Nephron progenitor cell (in vitro differentiated cells): Measurements from ENCODE around the gene PPP1CC.

Source experiments
- DNase-seq: peaks from one replicate; pipeline ENCODE4 v3.0.0; 2021
- H3K27ac Mint-ChIP-seq: 2 replicates; pipeline ENCODE4 v1.8.0; 2021; ENCODE audit warnings: mild to moderate bottlenecking, moderate library complexity, mixed read lengths
- H3K27me3 Mint-ChIP-seq: 2 replicates; pipeline ENCODE4 v1.8.0; 2021; ENCODE audit warnings: mild to moderate bottlenecking, low read depth, mixed read lengths; ENCODE audit not compliant: poor library complexity
- H3K36me3 Mint-ChIP-seq: 2 replicates; pipeline ENCODE4 v1.8.0; 2021; ENCODE audit warnings: low read depth, mixed read lengths
- H3K4me1 Mint-ChIP-seq: 2 replicates; pipeline ENCODE4 v1.8.0; 2021; ENCODE audit warnings: mixed read lengths
- H3K4me3 Mint-ChIP-seq: 2 replicates; pipeline ENCODE4 v1.8.0; 2021; ENCODE audit warnings: mild to moderate bottlenecking, moderate library complexity, mixed read lengths
- H3K9me3 Mint-ChIP-seq: 2 replicates; pipeline ENCODE4 v1.8.0; 2021; ENCODE audit warnings: mild to moderate bottlenecking, moderate library complexity, mixed read lengths
- TF ChIP-seq, protein P1 (sequence below): fragments of 200-600 bp; sonication (generic); IDR thresholded peaks from 2 replicates; pipeline ENCODE4 v1.5.0; 2021; ENCODE audit warnings: antibody characterized with exemption

PPP1CC gene

DNA sequence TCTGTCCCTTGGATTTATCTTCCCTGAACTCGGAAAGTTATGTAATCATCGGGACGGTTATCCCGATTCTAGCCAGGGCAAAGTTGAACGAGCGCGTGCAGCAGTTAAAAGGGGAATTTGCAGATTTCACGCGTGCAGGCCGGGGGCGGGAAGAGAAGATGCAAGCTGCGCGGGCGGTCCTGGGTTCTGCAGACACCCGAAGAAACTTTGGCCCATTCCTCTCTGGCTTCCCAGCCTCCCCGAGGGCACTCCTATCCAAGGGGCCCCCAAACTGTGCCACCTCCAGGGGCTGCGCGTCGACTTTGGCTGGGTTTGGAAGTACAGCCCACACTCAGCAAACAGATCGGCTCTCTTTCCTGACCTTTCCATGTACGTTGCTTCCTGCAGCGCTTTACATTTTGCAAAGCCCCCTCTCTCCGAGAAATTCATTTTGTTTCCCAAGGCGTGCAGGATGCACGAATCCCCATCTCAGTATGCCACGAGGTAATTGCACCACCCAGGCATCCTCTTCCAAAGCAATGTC lies 941 bp upstream of the PPP1CC start:
- Mint-ChIP-seq H3K27ac (peak overlapping the region; percentile 97), H3K9me3 (no peaks in the 10 kb centered on the region), H3K4me1 (peaks cover 51% of the 10 kb centered on the region), H3K36me3 (no peaks in the 10 kb centered on the region), H3K4me3 (peak overlapping the region; percentile 99), H3K27me3 (peaks cover 6% of the 10 kb centered on the region)
- DNase-seq, result peak; percentile 32
- TF ChIP-seq, protein P1, sequence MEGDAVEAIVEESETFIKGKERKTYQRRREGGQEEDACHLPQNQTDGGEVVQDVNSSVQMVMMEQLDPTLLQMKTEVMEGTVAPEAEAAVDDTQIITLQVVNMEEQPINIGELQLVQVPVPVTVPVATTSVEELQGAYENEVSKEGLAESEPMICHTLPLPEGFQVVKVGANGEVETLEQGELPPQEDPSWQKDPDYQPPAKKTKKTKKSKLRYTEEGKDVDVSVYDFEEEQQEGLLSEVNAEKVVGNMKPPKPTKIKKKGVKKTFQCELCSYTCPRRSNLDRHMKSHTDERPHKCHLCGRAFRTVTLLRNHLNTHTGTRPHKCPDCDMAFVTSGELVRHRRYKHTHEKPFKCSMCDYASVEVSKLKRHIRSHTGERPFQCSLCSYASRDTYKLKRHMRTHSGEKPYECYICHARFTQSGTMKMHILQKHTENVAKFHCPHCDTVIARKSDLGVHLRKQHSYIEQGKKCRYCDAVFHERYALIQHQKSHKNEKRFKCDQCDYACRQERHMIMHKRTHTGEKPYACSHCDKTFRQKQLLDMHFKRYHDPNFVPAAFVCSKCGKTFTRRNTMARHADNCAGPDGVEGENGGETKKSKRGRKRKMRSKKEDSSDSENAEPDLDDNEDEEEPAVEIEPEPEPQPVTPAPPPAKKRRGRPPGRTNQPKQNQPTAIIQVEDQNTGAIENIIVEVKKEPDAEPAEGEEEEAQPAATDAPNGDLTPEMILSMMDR, result no peak

DNA sequence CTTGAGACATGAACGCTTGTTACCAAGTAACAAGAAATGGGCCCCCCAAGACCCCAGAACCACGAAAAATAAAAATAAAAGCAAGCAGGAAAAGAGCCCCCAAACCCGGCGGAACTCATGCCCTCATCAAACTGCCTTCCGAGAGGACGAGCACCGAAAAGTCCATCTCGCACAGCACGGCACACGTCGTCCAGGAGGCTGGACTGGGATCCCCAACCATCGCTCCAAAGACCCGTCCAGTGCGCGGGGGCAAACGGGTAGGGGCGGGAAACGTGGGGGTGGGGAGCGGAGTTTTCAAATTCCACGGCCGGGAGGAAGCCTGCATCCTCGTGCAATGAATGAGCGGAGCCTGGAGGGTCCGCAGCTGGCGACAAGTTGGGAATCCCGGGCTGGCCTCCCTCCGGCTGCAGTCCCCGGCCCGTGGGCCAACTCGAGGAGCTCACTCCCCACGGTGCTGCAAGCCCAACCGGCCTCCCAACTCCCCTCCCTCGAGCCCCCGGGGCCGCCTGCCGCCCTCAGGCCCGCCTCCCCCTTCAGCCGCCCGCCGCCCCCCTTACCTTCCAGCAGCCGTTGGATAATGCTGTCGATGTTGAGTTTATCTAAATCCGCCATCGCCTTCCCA lies 484 bp downstream of the PPP1CC start:
- H3K27ac Mint-ChIP-seq, result peak overlapping the region; percentile 84
- TF ChIP-seq, protein P1, result no peak
- no peaks in the 10 kb centered on the region for H3K9me3 Mint-ChIP-seq
- H3K4me3 Mint-ChIP-seq, result peak overlapping the region; percentile 99
- peaks cover 5% of the 10 kb centered on the region for H3K36me3 Mint-ChIP-seq
- H3K4me1 Mint-ChIP-seq, result peaks cover 62% of the 10 kb centered on the region
- H3K27me3 Mint-ChIP-seq, result peaks cover 6% of the 10 kb centered on the region
- no peak for DNase-seq

DNA sequence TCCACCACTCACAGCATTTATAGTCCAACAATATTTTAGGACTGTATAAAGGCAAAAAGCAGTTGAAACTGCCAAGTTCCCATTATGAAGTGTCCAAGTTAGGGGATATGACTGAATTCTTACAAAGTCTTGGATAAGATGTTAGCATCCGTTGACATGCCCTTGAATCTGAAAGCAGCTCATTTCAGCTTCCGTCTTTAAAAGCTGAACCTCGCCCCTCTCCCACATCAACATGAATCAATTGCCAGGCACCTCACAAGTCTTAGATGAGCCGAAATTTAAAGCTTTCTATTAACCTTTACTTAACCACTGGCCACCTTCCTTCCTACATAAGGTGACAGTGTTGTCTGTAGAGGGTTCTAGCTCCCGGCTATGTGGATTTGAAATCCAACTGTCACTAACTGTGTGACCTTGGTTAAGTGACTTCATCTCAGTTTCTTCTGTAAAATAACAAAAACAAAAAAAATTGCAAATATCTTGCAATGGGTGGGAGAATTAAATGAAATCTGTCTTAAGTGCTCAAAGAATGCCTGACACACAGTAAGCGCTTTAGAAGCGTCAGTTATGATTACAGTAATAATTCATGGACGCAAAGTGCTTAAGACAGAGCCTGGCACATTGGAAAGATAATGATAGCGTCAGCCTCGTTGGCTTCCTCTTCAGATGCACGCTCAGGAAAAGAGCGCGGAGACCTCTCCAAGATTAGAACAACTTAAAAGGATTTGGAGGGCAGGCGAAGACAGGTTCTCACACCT lies 1.2 kb downstream of the PPP1CC start:
- Mint-ChIP-seq H3K27me3 (peaks cover 6% of the 10 kb centered on the region), H3K36me3 (peaks cover 11% of the 10 kb centered on the region), H3K9me3 (no peaks in the 10 kb centered on the region), H3K4me1 (peaks cover 60% of the 10 kb centered on the region), H3K4me3 (peak overlapping the region; percentile 99), H3K27ac (peak overlapping the region; percentile 84)
- TF ChIP-seq, protein P1, result no peak
- DNase-seq, result no peak

DNA sequence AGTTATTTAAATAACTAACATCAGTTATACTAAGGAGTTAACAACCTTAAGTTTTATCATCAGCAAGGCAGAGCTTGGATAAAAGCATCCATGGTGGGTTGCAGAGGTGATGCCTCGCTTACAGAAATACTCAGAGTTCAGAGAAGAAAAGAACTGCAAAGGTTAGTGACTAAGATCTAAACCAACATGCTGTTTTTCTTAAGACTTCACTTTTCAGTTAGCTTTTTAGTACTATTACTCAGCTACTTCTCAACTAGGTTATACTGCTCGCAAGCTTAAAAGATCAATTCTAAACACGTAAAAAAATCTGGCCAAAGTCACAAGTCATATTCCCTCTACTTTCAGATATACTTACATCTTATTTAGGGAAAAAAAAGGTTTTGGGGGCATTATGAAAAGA lies 2.8 kb downstream of the PPP1CC start:
- no peak for DNase-seq
- H3K27ac Mint-ChIP-seq, result peak overlapping the region; percentile 64
- no peaks in the 10 kb centered on the region for H3K9me3 Mint-ChIP-seq
- H3K4me3 Mint-ChIP-seq, result peak overlapping the region; percentile 99
- peaks cover 27% of the 10 kb centered on the region for H3K36me3 Mint-ChIP-seq
- peaks cover 57% of the 10 kb centered on the region for H3K4me1 Mint-ChIP-seq
- peaks cover 6% of the 10 kb centered on the region for H3K27me3 Mint-ChIP-seq
- TF ChIP-seq, protein P1, result no peak

DNA sequence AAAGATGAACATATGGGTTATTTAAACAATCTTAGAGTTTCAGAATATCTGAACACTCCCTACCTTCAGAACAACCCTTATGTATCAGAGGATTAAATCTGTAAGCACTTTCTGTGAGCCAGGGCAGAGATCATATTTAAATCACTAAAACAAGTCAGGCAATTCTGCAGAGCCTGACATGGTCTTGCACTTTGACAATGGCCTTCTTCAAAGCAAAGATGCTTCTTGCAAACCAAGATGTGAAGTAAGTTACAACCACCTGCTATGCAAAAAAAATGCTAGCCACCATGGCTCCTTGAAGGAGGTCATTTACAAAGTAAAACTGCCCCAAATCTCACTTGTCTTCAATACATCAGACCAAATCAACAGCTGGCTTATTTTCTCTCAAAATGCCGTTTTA lies 3.2 kb downstream of the PPP1CC start:
- H3K4me3 Mint-ChIP-seq, result peak overlapping the region; percentile 99
- H3K36me3 Mint-ChIP-seq, result peaks cover 31% of the 10 kb centered on the region
- TF ChIP-seq, protein P1, result no peak
- peaks cover 57% of the 10 kb centered on the region for H3K4me1 Mint-ChIP-seq
- no peak for DNase-seq
- no peak overlapping the region for H3K27ac Mint-ChIP-seq
- H3K9me3 Mint-ChIP-seq, result no peaks in the 10 kb centered on the region
- H3K27me3 Mint-ChIP-seq, result peaks cover 6% of the 10 kb centered on the region
